Activated B cell treated with CpG ODN at 0.5 μM for 24 hours (primary cell): ENCODE data around the gene SEC22C. TPM values are rescaled to one million over a fixed set of nuclear protein-coding genes. Genes with fewer than 3 reads are reported as not detected.
A peak's percentile ranks its signal among the peaks of the same experiment; 100 is the strongest.

ENCODE experiments used
- ATAC-seq: fragments of 200-7000 bp; cut with Tn5 transposase; one replicate; pipeline ENCODE4 v1.10.0; 2021; ENCODE audit warnings: low read depth, mild to moderate bottlenecking, moderate library complexity
- CTCF ChIA-PET: fragments of 350-600 bp; sonication (Branson Sonifier 250); formaldehyde crosslinking; loops from one replicate; lab custom pipeline; 2021; ENCODE audit warnings: antibody characterized with exemption; lab: Charles Lee
- POLR2A ChIA-PET: fragments of 350-600 bp; sonication (Branson Sonifier 250); formaldehyde crosslinking; loops from one replicate; lab custom pipeline; 2021; ENCODE audit warnings: antibody characterized with exemption; lab: Charles Lee
- DNase-seq: peaks from one replicate; pipeline ENCODE4 v3.0.0; 2022
- H3K27ac Mint-ChIP-seq: one replicate; pipeline ENCODE4 v1.8.0; 2020; ENCODE audit warnings: mixed read lengths
- H3K27me3 Mint-ChIP-seq: one replicate; pipeline ENCODE4 v1.8.0; 2021; ENCODE audit warnings: mixed read lengths
- H3K36me3 Mint-ChIP-seq: one replicate; pipeline ENCODE4 v1.8.0; 2021; ENCODE audit warnings: low read depth, mixed read lengths
- H3K4me1 Mint-ChIP-seq: one replicate; pipeline ENCODE4 v1.8.0; 2021; ENCODE audit warnings: mixed read lengths
- H3K4me3 Mint-ChIP-seq: one replicate; pipeline ENCODE4 v1.8.0; 2020; ENCODE audit warnings: mild to moderate bottlenecking, mixed read lengths
- H3K9me3 Mint-ChIP-seq: one replicate; pipeline ENCODE4 v1.8.0; 2020; ENCODE audit warnings: mixed read lengths
- CTCF ChIP-seq: fragments of 200-600 bp; IDR thresholded peaks from one replicate; pipeline ENCODE4 v1.8.0; 2022; ENCODE audit warnings: antibody characterized with exemption, mild to moderate bottlenecking
- intact Hi-C: fragments of 100-400 bp; cut with micrococcal nuclease; formaldehyde crosslinking; loops from one replicate; pipeline ENCODE4 v1.15.1; 2024
- total RNA-seq: library from RNA; stranded (reverse); gene quantifications from 2 replicates; pipeline ENCODE4 v1.2.3, GENCODE V29; 2022

Gene SEC22C
- total RNA-seq: 36.4 and 38.3 TPM in 2 replicates

GRCh38 chr3:42581709-42582473 is at the start of gene SEC22C:
SEC22C (minus strand) TSS chr3:42581967; CDS start chr3:42569046, 12,921 bp downstream.
- Mint-ChIP-seq H3K36me3 (peaks cover 16% of the 10 kb centered on the region), H3K9me3 (no peaks in the 10 kb centered on the region), H3K4me1 (peaks cover 29% of the 10 kb centered on the region), H3K27ac (peak within 1 kb of the TSS; percentile 97), H3K4me3 (peak within 1 kb of the TSS; percentile 94), H3K27me3 (no peaks in the 10 kb centered on the region)
- no peak for TF ChIP-seq CTCF
- DNase-seq: peak; percentile 92
- ChIA-PET CTCF (interaction anchor here (0.9 to 2.3 kb wide), 8 partner anchors 9 to 168 kb away, joined by 3 to 9 read pairs (median 3); partner anchors contain the start of gene SS18L2), POLR2A (interaction anchor here (1.0 to 3.4 kb wide), 7 partner anchors 9 to 162 kb away, joined by 3 to 57 read pairs (median 4); partner anchors contain the start of genes NKTR and SS18L2)
- peak; percentile 92 for ATAC-seq
- intact Hi-C loops: loop anchor here (1.0 to 10.0 kb wide), 9 partner anchors 8 to 1377 kb away; partner anchors contain the start of genes CCDC13, NKTR, SS18L2 and VIPR1

- ATAC-seq: peak; percentile 44
- H3K4me1 Mint-ChIP-seq: peaks cover 41% of the 10 kb centered on the region
- H3K27me3 Mint-ChIP-seq: no peaks in the 10 kb centered on the region
- TF ChIP-seq CTCF: no peak
- no peak overlapping the region for H3K4me3 Mint-ChIP-seq
- H3K36me3 Mint-ChIP-seq: peaks cover 36% of the 10 kb centered on the region
- DNase-seq: no peak
- H3K9me3 Mint-ChIP-seq: no peaks in the 10 kb centered on the region
- H3K27ac Mint-ChIP-seq: peak overlapping the region; percentile 67
- intact Hi-C loops: loop anchor here (1.0 to 2.0 kb wide), 5 partner anchors 13 to 41 kb away; partner anchors contain the start of genes NKTR and SS18L2
- POLR2A ChIA-PET: interaction anchor here (1.5 to 2.3 kb wide), 3 partner anchors 12 to 31 kb away, joined by 5 to 14 read pairs (median 9); partner anchors contain the start of genes NKTR, SEC22C and SS18L2
- CTCF ChIA-PET: interaction anchor here (0.8 to 2.3 kb wide), 7 partner anchors 8 to 115 kb away, joined by 3 to 10 read pairs (median 4); partner anchors contain the start of gene NKTR
Observed at GRCh38 chr3:42613462-42613861, 31.7 kb upstream of the SEC22C start.

- intact Hi-C loops: loop anchor here (1.0 to 2.0 kb wide), 5 partner anchors 13 to 40 kb away; partner anchors contain the start of genes NKTR and SS18L2
- H3K4me3 Mint-ChIP-seq: no peak overlapping the region
- POLR2A ChIA-PET: interaction anchor here (1.5 to 2.3 kb wide), 3 partner anchors 12 to 31 kb away, joined by 5 to 14 read pairs (median 9); partner anchors contain the start of genes NKTR, SEC22C and SS18L2
- peaks cover 38% of the 10 kb centered on the region for H3K36me3 Mint-ChIP-seq
- peak overlapping the region; percentile 67 for H3K27ac Mint-ChIP-seq
- TF ChIP-seq CTCF: no peak
- ATAC-seq: peak; percentile 91
- H3K27me3 Mint-ChIP-seq: no peaks in the 10 kb centered on the region
- peaks cover 41% of the 10 kb centered on the region for H3K4me1 Mint-ChIP-seq
- CTCF ChIA-PET: interaction anchor here (0.7 to 2.3 kb wide), 9 partner anchors 11 to 133 kb away, joined by 3 to 10 read pairs (median 3); partner anchors contain the start of genes NKTR and SS18L2
- no peak for DNase-seq
- no peaks in the 10 kb centered on the region for H3K9me3 Mint-ChIP-seq
Observed at GRCh38 chr3:42612928-42613327, 31.2 kb upstream of the SEC22C start.

GRCh38 chr3:42612217-42612616 is 30.4 kb upstream of the SEC22C start:
- Mint-ChIP-seq H3K4me3 (no peak overlapping the region), H3K27me3 (no peaks in the 10 kb centered on the region), H3K36me3 (peaks cover 40% of the 10 kb centered on the region), H3K27ac (no peak overlapping the region), H3K9me3 (no peaks in the 10 kb centered on the region), H3K4me1 (peaks cover 46% of the 10 kb centered on the region)
- no peak for DNase-seq
- POLR2A ChIA-PET: interaction anchor here (1.8 to 2.3 kb wide), 2 partner anchors 11 to 30 kb away, joined by 5 to 14 read pairs; partner anchors contain the start of genes NKTR and SEC22C
- CTCF ChIA-PET: interaction anchor here (0.9 to 2.3 kb wide), 3 partner anchors 12 to 133 kb away, joined by 3 to 5 read pairs (median 3); no protein-coding TSS in a partner anchor
- intact Hi-C loops: loop anchor here (2.0 kb wide), 3 partner anchors 15 to 39 kb away; no protein-coding TSS in a partner anchor
- no peak for ATAC-seq
- no peak for TF ChIP-seq CTCF
